OCI-LY7 (cell line): ENCODE measurements around the gene SRL. TPM values are rescaled to one million over a fixed set of nuclear protein-coding genes. Genes with fewer than 3 reads are reported as not detected.

Experiments used
- BruUV-seq: library from RNA; stranded (reverse); fragments of 400-500 nt; replicated peaks from 2 replicates; lab custom pipeline; 2021; lab: Mats Ljungman, UMichigan
- CTCF ChIA-PET: fragments of 300-600 bp; sonication (Branson Sonifier 250); formaldehyde crosslinking; loops from one replicate; lab custom pipeline; 2022; ENCODE audit warnings: antibody characterized with exemption; ENCODE audit not compliant: unreplicated experiment; lab: Charles Lee
- POLR2A ChIA-PET: fragments of 300-600 bp; sonication (Branson Sonifier 250); formaldehyde crosslinking; loops from one replicate; lab custom pipeline; 2022; ENCODE audit warnings: antibody characterized with exemption; lab: Charles Lee
- DNase-seq: peaks from one replicate; pipeline ENCODE4 v3.0.0-alpha.2; 2015; ENCODE audit warnings: low spot score
- H2AFZ ChIP-seq: fragments of 200-600 bp; sonication (generic), shearing (Covaris generic); 2 replicates; pipeline ENCODE4 v1.6.1; 2014; ENCODE audit warnings: mild to moderate bottlenecking, antibody characterized with exemption, low read length, moderate library complexity
- H3K27ac ChIP-seq: fragments of 200-600 bp; sonication (generic); 2 replicates; pipeline ENCODE4 v1.5.1; 2014; ENCODE audit warnings: mixed run types, low read depth, mild to moderate bottlenecking, moderate library complexity, low read length, inconsistent platforms; ENCODE audit not compliant: poor library complexity, severe bottlenecking
- H3K36me3 ChIP-seq: fragments of 200-600 bp; sonication (generic); 2 replicates; pipeline ENCODE4 v1.6.1; 2014; ENCODE audit warnings: mild to moderate bottlenecking, antibody characterized with exemption, low read length, moderate library complexity, mixed read lengths; ENCODE audit not compliant: insufficient read depth
- H3K4me1 ChIP-seq: fragments of 200-600 bp; sonication (generic); 2 replicates; pipeline ENCODE4 v1.5.1; 2014; ENCODE audit warnings: mild to moderate bottlenecking, low read length; ENCODE audit not compliant: insufficient read depth, poor library complexity, severe bottlenecking
- H3K4me2 ChIP-seq: fragments of 200-600 bp; sonication (generic); 2 replicates; pipeline ENCODE4 v1.6.1; 2014; ENCODE audit warnings: mild to moderate bottlenecking, low read length
- H3K4me3 ChIP-seq: fragments of 200-600 bp; sonication (generic); 2 replicates; pipeline ENCODE4 v1.5.1; 2014; ENCODE audit warnings: mild to moderate bottlenecking, low read depth, low read length; ENCODE audit not compliant: poor library complexity, severe bottlenecking
- H3K79me2 ChIP-seq: fragments of 200-600 bp; sonication (generic); 2 replicates; pipeline ENCODE4 v1.6.1; 2016; ENCODE audit warnings: low read depth, mild to moderate bottlenecking, low read length, moderate library complexity, mixed read lengths; ENCODE audit not compliant: insufficient read depth
- H3K9me2 ChIP-seq: fragments of 200-600 bp; sonication (generic); 2 replicates; pipeline ENCODE4 v1.6.1; 2016; ENCODE audit warnings: mild to moderate bottlenecking, low read length, mixed read lengths; ENCODE audit not compliant: insufficient read depth
- H3K9me3 ChIP-seq: fragments of 200-600 bp; sonication (generic); 2 replicates; pipeline ENCODE4 v1.6.1; 2014; ENCODE audit warnings: mild to moderate bottlenecking, mixed run types, low read length, mixed read lengths
- H4K20me1 ChIP-seq: fragments of 200-600 bp; sonication (generic); 2 replicates; pipeline ENCODE4 v1.6.1; 2014; ENCODE audit warnings: mild to moderate bottlenecking, antibody characterized with exemption, low read length, moderate library complexity, mixed read lengths; ENCODE audit not compliant: insufficient read depth
- CTCF ChIP-seq: fragments of 200-600 bp; sonication (generic); conservative IDR thresholded peaks from 2 replicates; pipeline ENCODE4 v1.5.1; 2014; ENCODE audit warnings: mild to moderate bottlenecking, antibody characterized with exemption, low read length, moderate library complexity, mixed read lengths
- EZH2phosphoT487 ChIP-seq: fragments of 200-600 bp; sonication (generic); IDR thresholded peaks from 2 replicates; pipeline ENCODE4 v1.6.1; 2018; ENCODE audit warnings: low read depth, borderline replicate concordance, mild to moderate bottlenecking, mixed run types, antibody characterized with exemption, low read length, moderate library complexity, mixed read lengths
- intact Hi-C: fragments of 100-400 bp; cut with micrococcal nuclease; formaldehyde crosslinking; loops from one replicate; pipeline ENCODE4 v1.10.0; 2022; ENCODE audit not compliant: unreplicated experiment
- total RNA-seq, 2 experiments: library from RNA; depleted of rRNA in 1 of 2; stranded (reverse); fragments of >200 nt in 1 of 2; shearing (Covaris generic) in 1 of 2; gene quantifications; 2 replicates each; pipeline ENCODE4 v1.2.3, GENCODE V29; 2014 to 2022

The SRL gene
- total RNA-seq, 2 experiments from 2014 or later, result not detected

DNA sequence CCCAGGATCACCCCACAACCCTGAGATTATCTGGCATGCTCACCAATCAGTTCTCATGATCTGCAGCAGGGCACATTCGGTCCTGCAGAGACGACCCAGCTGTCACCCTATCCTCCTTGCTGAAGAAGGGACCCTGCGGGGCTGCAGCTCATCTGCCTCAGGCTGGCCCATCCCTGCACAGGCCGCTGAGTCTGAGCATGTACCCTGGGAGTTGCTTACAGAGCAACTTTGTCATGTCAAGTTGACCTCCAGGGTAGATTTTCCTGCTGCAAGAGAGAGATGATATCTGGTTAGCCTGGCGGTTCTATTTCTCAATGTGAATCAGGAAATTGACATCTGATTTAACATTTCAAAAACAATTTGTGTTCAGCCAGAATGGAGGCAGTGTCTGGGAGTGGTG is 89.6 kb downstream of the SRL start:
- Histone ChIP-seq H3K9me2 (no peaks in the 10 kb centered on the region), H2AFZ (no peak overlapping the region), H3K4me1 (no peaks in the 10 kb centered on the region), H3K4me2 (no peak overlapping the region), H3K9me3 (no peaks in the 10 kb centered on the region), H3K36me3 (no peaks in the 10 kb centered on the region), H4K20me1 (no peaks in the 10 kb centered on the region), H3K79me2 (no peaks in the 10 kb centered on the region), H3K4me3 (no peak overlapping the region), H3K27ac (no peak overlapping the region)
- TF ChIP-seq CTCF (no peak), EZH2phosphoT487 (no peak)
- intact Hi-C loops, result loop anchor here (10.0 kb wide), 1 partner anchor 57 kb away; no protein-coding TSS in a partner anchor
- CTCF ChIA-PET, result no interaction called here
- BruUV-seq, result no TSS peak
- POLR2A ChIA-PET, result no interaction called here
- no peak for DNase-seq

- CTCF ChIA-PET, result no interaction called here
- no peak for DNase-seq
- Histone ChIP-seq H3K4me3 (no peak overlapping the region), H3K9me2 (no peaks in the 10 kb centered on the region), H3K9me3 (no peaks in the 10 kb centered on the region), H2AFZ (no peak overlapping the region), H4K20me1 (no peaks in the 10 kb centered on the region), H3K4me1 (no peaks in the 10 kb centered on the region), H3K36me3 (no peaks in the 10 kb centered on the region), H3K79me2 (no peaks in the 10 kb centered on the region), H3K4me2 (no peak overlapping the region), H3K27ac (no peak overlapping the region)
- BruUV-seq, result no TSS peak
- no peak for TF ChIP-seq CTCF
- TF ChIP-seq EZH2phosphoT487, result no peak
- intact Hi-C loops, result no loop called here
- POLR2A ChIA-PET, result no interaction called here
Measured at GRCh38 chr16:4147236-4147635, 94.6 kb downstream of the SRL start.

DNA sequence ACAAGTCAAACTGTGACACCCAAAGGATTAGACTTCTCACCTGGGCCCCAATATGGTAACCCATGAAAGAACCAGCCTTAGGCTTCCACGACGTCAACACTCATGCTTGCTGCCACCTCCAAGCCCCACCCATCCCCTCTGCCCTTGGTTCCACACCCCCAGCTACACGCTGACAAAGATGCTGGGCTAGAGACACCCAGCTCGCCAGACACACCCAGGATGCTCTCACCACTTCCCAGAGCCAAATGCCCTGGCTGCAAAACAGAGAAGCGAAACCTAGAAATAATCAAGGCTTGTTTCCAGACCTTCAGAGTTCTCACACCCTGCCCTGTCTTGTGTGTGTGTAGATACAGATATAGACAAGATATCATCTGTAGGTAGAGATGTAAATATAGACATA is 99.6 kb downstream of the SRL start:
- intact Hi-C loops, result no loop called here

More for the DNA sequence above, 99.6 kb downstream of the SRL start:
- no peak overlapping the region for H3K4me2 ChIP-seq
- ChIA-PET POLR2A (no interaction called here), CTCF (no interaction called here)
- no peak for TF ChIP-seq EZH2phosphoT487
- no peak for TF ChIP-seq CTCF
- no peaks in the 10 kb centered on the region for H3K9me2 ChIP-seq
- no peaks in the 10 kb centered on the region for H3K36me3 ChIP-seq
- no peaks in the 10 kb centered on the region for H3K4me1 ChIP-seq
- H4K20me1 ChIP-seq, result no peaks in the 10 kb centered on the region
- no peak overlapping the region for H3K27ac ChIP-seq
- BruUV-seq, result no TSS peak
- no peaks in the 10 kb centered on the region for H3K9me3 ChIP-seq
- no peaks in the 10 kb centered on the region for H3K79me2 ChIP-seq
- no peak overlapping the region for H3K4me3 ChIP-seq
- no peak overlapping the region for H2AFZ ChIP-seq
- no peak for DNase-seq
